HepG2 (cell line): ENCODE data around the gene LARP1B. TPM values are rescaled to one million over a fixed set of nuclear protein-coding genes. Genes with fewer than 3 reads are reported as not detected.

Experiments
- ARID3A ChIP-seq: IDR thresholded peaks from 2 replicates; pipeline ENCODE4 v1.6.1; 2012; ENCODE audit warnings: low read depth, low read length, improper control_type of control experiment
- CSRNP2 ChIP-seq: sonication (generic); formaldehyde crosslinking; conservative IDR thresholded peaks from 2 replicates; pipeline ENCODE4 v1.8.0; 2022; ENCODE audit warnings: low read depth, missing genetic modification reagents
- FOXO4 ChIP-seq: sonication (generic); formaldehyde crosslinking; conservative IDR thresholded peaks from 2 replicates; pipeline ENCODE4 v1.8.1; 2023; ENCODE audit warnings: missing genetic modification reagents
- MLXIP ChIP-seq: sonication (generic); formaldehyde crosslinking; IDR thresholded peaks from 2 replicates; pipeline ENCODE4 v1.9.0; 2021; ENCODE audit warnings: missing genetic modification reagents, borderline replicate concordance
- RAD21 ChIP-seq: fragments of 450-650 bp; formaldehyde crosslinking; IDR thresholded peaks from 2 replicates; pipeline ENCODE4 v1.5.0; 2020; ENCODE audit warnings: mild to moderate bottlenecking
- SMYD3 ChIP-seq: sonication (generic); formaldehyde crosslinking; IDR thresholded peaks from 2 replicates; pipeline ENCODE4 v1.8.1; 2023; ENCODE audit warnings: mild to moderate bottlenecking, missing genetic modification reagents
- ZBTB43 ChIP-seq: sonication (generic); formaldehyde crosslinking; conservative IDR thresholded peaks from 2 replicates; pipeline ENCODE4 v1.4.0; 2020; ENCODE audit warnings: missing genetic modification reagents
- ZNF292 ChIP-seq: sonication (generic); formaldehyde crosslinking; IDR thresholded peaks from 2 replicates; pipeline ENCODE4 v1.8.1; 2022; ENCODE audit warnings: mild to moderate bottlenecking, low read depth, missing genetic modification reagents, borderline replicate concordance
- ZNF503 ChIP-seq: sonication (generic); formaldehyde crosslinking; IDR thresholded peaks from 2 replicates; pipeline ENCODE4 v1.4.0; 2020; ENCODE audit warnings: missing genetic modification reagents
- ZNF841 ChIP-seq: sonication (generic); formaldehyde crosslinking; IDR thresholded peaks from 2 replicates; pipeline ENCODE4 v1.8.1; 2023; ENCODE audit warnings: missing genetic modification reagents, borderline replicate concordance
- ZNF879 ChIP-seq: sonication (generic); formaldehyde crosslinking; IDR thresholded peaks from 2 replicates; pipeline ENCODE4 v1.8.1; 2023; ENCODE audit warnings: missing genetic modification reagents
- polyA plus RNA-seq, 8 experiments: library from polyadenylated mRNA; depleted of rRNA in 3 of 8; stranded (reverse) in 7 of 8; unstranded in 1 of 8; fragments of >200 nt; fragmentation: Illumina TruSeq in 4 of 8; extraction: Trizol in 4 of 8; gene quantifications; 2 replicates each; pipeline versions ENCODE4 v1.2.1 to v1.2.3, GENCODE V29; 2011 to 2016; ENCODE audit warnings: low read depth in 4 of 8, missing spikeins in 1 of 8, mixed read lengths in 1 of 8; ENCODE audit not compliant: insufficient read depth in 1 of 8
- total RNA-seq, 5 experiments: library from RNA; depleted of rRNA; stranded (reverse); fragments of >200 nt; fragmentation: Illumina TruSeq; extraction: Trizol; gene quantifications; 2 replicates each; pipeline ENCODE4 v1.2.3, GENCODE V29; 2016; ENCODE audit warnings: low read depth in 1 of 5
- TF ChIP-seq, protein P1 (sequence below): IDR thresholded peaks from 2 replicates; pipeline ENCODE4 v1.6.1; 2018; ENCODE audit warnings: missing genetic modification reagents
- TF ChIP-seq, protein P2 (sequence below): sonication (generic); formaldehyde crosslinking; IDR thresholded peaks from 2 replicates; pipeline ENCODE4 v1.4.0; 2020; ENCODE audit warnings: mild to moderate bottlenecking, missing genetic modification reagents

Gene LARP1B
- total and polyA plus RNA-seq, 2 of the 13 experiments (the other 11 are each of a cell fraction or from before 2014, with no cell fraction given): 19.2 to 52.7 TPM

DNA sequence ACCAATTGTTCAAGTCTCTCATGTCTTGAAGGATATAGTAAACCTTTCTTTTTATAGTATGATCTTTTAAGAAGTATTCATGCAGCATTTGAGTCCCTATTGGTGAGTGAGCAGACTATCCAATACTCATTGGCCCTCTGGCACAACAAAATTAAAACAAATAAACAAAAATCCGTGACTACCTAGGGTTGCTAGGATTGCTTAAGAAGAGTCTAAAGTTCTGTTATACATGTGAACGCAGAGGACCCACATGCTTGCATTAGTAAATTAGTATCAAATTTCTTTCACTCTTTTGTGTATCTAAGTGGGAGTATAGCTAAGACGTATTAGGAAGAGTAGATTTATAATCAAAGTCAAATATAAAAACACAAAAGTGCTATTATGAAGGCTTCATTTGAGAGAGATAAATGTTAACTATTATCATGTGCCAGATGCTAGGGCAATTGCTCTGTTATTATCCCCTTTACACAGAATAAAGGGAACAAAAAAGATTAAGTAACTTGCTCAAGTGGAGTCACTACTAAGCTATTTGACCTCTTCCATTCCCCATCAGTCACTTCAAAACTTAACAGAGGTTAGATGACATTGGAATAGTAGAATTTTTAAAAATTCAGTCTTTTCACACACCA, 29.2 kb upstream of the LARP1B start (continued):
- TF ChIP-seq ARID3A (peak; percentile 80), ZBTB43 (CRISPR knock-in tag) (no peak), RAD21 (CRISPR knock-in tag) (no peak), ZNF841 (CRISPR knock-in tag) (no peak), CSRNP2 (CRISPR knock-in tag) (no peak), SMYD3 (CRISPR knock-in tag) (no peak), MLXIP (CRISPR knock-in tag) (no peak), ZNF879 (no peak), ZNF503 (CRISPR knock-in tag) (no peak), FOXO4 (CRISPR knock-in tag) (no peak), ZNF292 (CRISPR knock-in tag) (no peak)
- TF ChIP-seq, protein P1, sequence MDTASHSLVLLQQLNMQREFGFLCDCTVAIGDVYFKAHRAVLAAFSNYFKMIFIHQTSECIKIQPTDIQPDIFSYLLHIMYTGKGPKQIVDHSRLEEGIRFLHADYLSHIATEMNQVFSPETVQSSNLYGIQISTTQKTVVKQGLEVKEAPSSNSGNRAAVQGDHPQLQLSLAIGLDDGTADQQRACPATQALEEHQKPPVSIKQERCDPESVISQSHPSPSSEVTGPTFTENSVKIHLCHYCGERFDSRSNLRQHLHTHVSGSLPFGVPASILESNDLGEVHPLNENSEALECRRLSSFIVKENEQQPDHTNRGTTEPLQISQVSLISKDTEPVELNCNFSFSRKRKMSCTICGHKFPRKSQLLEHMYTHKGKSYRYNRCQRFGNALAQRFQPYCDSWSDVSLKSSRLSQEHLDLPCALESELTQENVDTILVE (CRISPR knock-in tag): no peak
- TF ChIP-seq, protein P2, sequence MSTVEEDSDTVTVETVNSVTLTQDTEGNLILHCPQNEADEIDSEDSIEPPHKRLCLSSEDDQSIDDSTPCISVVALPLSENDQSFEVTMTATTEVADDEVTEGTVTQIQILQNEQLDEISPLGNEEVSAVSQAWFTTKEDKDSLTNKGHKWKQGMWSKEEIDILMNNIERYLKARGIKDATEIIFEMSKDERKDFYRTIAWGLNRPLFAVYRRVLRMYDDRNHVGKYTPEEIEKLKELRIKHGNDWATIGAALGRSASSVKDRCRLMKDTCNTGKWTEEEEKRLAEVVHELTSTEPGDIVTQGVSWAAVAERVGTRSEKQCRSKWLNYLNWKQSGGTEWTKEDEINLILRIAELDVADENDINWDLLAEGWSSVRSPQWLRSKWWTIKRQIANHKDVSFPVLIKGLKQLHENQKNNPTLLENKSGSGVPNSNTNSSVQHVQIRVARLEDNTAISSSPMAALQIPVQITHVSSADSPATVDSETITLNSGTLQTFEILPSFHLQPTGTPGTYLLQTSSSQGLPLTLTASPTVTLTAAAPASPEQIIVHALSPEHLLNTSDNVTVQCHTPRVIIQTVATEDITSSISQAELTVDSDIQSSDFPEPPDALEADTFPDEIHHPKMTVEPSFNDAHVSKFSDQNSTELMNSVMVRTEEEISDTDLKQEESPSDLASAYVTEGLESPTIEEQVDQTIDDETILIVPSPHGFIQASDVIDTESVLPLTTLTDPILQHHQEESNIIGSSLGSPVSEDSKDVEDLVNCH (CRISPR knock-in tag): no peak
